Tibial nerve (tissue), 4 donors: ENCODE measurements around the gene ZNF366.
A peak's percentile ranks its signal among the peaks of the same experiment; 100 is the strongest.

Experiments used
- EP300 ChIP-seq, 2 donors: sonication (generic); formaldehyde crosslinking; IDR thresholded peaks; one replicate each; pipeline ENCODE4 v1.6.1; 2017; ENCODE audit warnings: antibody characterized with exemption in 2 of 2, mild to moderate bottlenecking in 1 of 2
- POLR2A ChIP-seq, 2 donors: fragments of 450-650 bp; IDR thresholded peaks; one replicate each; pipeline ENCODE4 v1.6.1; 2017; ENCODE audit warnings: antibody characterized with exemption in 2 of 2, mild to moderate bottlenecking in 2 of 2, moderate library complexity in 2 of 2
- TF ChIP-seq, protein P1 (sequence below), 5 experiments: fragments of 200-600 bp in 3 of 5; fragments of 450-650 bp in 2 of 5; sonication (generic) in 3 of 5; IDR thresholded peaks; one replicate each; pipeline ENCODE4 v1.5.1; 2016 to 2019; ENCODE audit warnings: antibody characterized with exemption in 5 of 5, mild to moderate bottlenecking in 3 of 5, moderate library complexity in 2 of 5

DNA sequence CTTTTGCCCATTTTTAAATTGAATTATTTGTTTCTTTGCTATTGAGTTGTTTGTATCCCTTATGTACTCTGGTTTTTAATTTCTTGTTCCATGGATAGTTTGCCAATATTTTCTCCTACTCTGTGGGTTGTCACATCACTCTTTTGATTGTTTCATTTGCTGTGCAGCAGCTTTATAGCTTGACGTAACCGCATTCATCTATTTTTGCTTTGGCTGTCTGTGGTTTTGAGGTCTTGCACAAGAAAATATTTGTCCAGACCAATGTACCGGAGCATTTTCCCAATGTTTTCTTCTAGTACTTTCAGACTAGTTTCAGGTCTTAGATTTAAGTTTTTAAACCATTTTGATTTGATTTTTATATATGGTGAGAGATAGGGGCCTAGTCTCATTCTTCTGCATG is 36.2 kb upstream of the ZNF366 start:
- TF ChIP-seq, protein P1, sequence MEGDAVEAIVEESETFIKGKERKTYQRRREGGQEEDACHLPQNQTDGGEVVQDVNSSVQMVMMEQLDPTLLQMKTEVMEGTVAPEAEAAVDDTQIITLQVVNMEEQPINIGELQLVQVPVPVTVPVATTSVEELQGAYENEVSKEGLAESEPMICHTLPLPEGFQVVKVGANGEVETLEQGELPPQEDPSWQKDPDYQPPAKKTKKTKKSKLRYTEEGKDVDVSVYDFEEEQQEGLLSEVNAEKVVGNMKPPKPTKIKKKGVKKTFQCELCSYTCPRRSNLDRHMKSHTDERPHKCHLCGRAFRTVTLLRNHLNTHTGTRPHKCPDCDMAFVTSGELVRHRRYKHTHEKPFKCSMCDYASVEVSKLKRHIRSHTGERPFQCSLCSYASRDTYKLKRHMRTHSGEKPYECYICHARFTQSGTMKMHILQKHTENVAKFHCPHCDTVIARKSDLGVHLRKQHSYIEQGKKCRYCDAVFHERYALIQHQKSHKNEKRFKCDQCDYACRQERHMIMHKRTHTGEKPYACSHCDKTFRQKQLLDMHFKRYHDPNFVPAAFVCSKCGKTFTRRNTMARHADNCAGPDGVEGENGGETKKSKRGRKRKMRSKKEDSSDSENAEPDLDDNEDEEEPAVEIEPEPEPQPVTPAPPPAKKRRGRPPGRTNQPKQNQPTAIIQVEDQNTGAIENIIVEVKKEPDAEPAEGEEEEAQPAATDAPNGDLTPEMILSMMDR (IDR thresholded peaks at IDR 0.05), result no peak
- TF ChIP-seq EP300 (IDR thresholded peaks at IDR 0.05), result peak in 1 of 2 donors; percentile 19
- TF ChIP-seq POLR2A (IDR thresholded peaks at IDR 0.05), result no peak
